ENCODE results near the gene MIB2. TPM values are rescaled to one million over a fixed set of nuclear protein-coding genes. Genes with fewer than 3 reads are reported as not detected.
"Not testable (repeated sequence)": the region's sequence is repeated elsewhere in the genome, so short reads cannot be mapped to it uniquely, and the experiment has no call there.

The MIB2 gene
- total and polyA plus RNA-seq, 2 donors = 34.9 to 160 TPM

DNA sequence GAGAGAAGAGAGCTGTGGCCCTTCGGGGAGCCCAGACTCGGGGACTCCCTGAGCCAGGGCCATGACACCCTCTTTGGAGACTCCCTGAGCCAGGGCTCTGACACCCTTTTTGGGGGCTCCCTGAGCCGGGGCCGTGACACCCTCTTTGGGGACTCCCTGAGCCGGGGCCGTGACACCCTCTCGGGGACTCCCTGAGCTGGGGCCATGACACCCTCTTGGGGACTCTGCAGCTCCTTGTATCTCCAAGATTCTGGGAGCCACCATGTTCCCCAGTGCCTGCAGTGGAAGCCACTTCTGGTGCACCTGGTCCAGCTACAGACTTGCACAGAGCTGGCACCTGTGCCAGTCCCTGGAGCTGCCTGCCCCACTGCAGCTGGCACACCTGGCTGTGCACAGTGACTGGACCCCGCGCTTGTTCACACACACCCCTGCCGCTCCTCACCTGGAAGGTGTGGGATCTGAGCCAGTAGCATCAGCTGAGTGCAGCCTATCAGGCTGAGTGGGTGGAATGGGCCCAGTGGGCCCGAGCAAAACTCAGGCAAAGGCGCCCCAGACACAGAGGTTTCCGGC is 36.8 kb upstream of the MIB2 start:
- 90% methylated on average over 13 of the region's 13 CpGs for WGBS
- Histone ChIP-seq H3K36me3 (ENCODE audit: control insufficient read depth in 2 of 2, insufficient read depth in 2 of 2, low read length in 1 of 2) (no peaks in the 10 kb centered on the region), H3K27me3 (ENCODE audit: control insufficient read depth in 2 of 2, insufficient read depth in 1 of 2, low read length in 1 of 2) (peaks cover 0 to 72% of the 10 kb centered on the region in 2 donors), H3K9me3 (ENCODE audit: control insufficient read depth in 2 of 2, insufficient read depth in 1 of 2, low read length in 1 of 2) (no peaks in the 10 kb centered on the region), H3K27ac (ENCODE audit: low read depth in 1 of 2, low read length in 1 of 2) (no peak overlapping the region), H3K4me1 (ENCODE audit: control insufficient read depth in 2 of 2, insufficient read depth in 2 of 2, low read length in 2 of 2) (peaks cover 4 to 7% of the 10 kb centered on the region in 2 donors), H3K4me3 (ENCODE audit: low read length in 2 of 2) (no peak overlapping the region)
- DNase-seq (ENCODE audit: low read depth in 6 of 9, low spot score in 9 of 9) = no peak

DNA sequence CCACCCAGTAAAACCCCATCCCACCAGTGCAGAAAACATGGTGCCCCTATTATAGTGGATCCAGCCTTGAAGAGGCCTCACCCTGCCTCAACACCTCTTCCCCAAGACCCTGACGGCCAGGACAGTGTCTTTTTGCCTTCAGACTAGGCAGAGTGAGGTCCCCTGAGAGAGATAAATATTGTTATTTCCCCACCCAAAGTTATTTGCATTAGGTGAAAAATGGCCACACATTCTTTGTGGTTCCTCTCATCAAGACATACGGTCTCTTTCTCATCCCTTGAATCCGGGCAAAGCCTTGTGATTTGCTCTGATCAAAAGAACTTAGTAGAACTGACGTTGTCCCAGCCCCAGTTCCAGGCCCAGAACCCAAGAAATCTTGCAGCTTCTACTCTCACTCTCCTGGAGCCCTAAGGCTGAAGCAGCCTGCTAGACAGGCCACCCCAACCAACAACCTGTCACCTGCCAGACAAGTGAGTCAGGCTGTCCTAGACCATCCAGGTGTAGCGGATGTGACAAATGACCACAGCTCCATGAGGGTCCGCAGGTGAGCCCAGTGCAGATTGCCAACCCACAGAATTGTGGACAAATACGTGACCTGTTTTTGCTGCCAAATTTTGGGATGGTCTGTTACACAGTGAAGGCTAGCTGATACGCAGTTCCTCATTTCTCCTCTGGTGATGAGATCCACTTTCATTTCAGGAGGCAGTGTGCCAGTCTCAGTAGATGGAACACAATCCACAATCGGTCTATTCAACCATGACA is 32.5 kb upstream of the MIB2 start:
- H3K27ac ChIP-seq (ENCODE audit: low read depth in 1 of 2, low read length in 1 of 2) = no peak overlapping the region
- no peaks in the 10 kb centered on the region for H3K36me3 ChIP-seq (ENCODE audit: control insufficient read depth in 2 of 2, insufficient read depth in 2 of 2, low read length in 1 of 2)
- 85% methylated on average over 9 of the region's 9 CpGs for whole genome bisulfite sequencing
- no peaks in the 10 kb centered on the region for H3K4me1 ChIP-seq (ENCODE audit: control insufficient read depth in 2 of 2, insufficient read depth in 2 of 2, low read length in 2 of 2)
- no peak for DNase-seq (ENCODE audit: low read depth in 6 of 9, low spot score in 9 of 9)
- H3K27me3 ChIP-seq (ENCODE audit: control insufficient read depth in 2 of 2, insufficient read depth in 1 of 2, low read length in 1 of 2) = peaks cover 2 to 66% of the 10 kb centered on the region in 2 donors
- H3K4me3 ChIP-seq (ENCODE audit: low read length in 2 of 2) = no peak overlapping the region
- H3K9me3 ChIP-seq (ENCODE audit: control insufficient read depth in 2 of 2, insufficient read depth in 1 of 2, low read length in 1 of 2) = no peaks in the 10 kb centered on the region

DNA sequence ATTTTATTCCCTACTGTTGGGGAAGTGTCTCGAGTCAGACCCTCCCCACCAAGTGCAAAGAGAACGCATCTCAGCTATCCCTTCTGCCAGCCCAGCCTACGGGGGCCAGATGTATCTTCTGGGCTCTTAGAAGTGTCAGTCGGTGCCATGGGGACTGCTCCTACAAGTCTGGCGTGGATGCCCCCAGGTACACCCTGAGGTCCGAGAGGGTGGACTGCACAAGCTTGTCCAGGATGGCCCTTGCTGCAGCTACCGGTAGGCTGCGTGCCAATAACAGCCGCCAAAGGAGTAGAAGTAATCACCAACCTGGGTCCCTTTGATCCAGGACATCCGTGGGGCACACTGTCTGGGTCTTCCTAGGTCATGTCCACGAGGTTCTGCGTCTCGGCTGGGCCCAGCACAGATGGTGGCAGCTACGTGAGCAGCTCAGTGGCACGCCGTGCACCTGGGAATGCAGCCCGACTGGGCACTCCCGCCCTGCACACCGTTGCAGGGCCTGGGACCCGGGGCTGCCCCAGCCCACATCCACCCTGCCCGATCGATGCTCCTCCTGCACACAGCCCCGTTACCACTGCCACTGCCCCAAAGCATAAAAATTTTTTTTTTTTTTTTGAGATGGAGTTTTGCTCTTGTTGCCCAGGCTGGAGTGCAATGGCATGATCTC is 31.8 kb upstream of the MIB2 start:
- Histone ChIP-seq H3K27me3 (ENCODE audit: control insufficient read depth in 2 of 2, insufficient read depth in 1 of 2, low read length in 1 of 2) (peaks cover 2 to 59% of the 10 kb centered on the region in 2 donors), H3K4me3 (ENCODE audit: low read length in 2 of 2) (no peak overlapping the region), H3K9me3 (ENCODE audit: control insufficient read depth in 2 of 2, insufficient read depth in 1 of 2, low read length in 1 of 2) (no peaks in the 10 kb centered on the region), H3K4me1 (ENCODE audit: control insufficient read depth in 2 of 2, insufficient read depth in 2 of 2, low read length in 2 of 2) (no peaks in the 10 kb centered on the region), H3K36me3 (ENCODE audit: control insufficient read depth in 2 of 2, insufficient read depth in 2 of 2, low read length in 1 of 2) (no peaks in the 10 kb centered on the region), H3K27ac (ENCODE audit: low read depth in 1 of 2, low read length in 1 of 2) (no peak overlapping the region)
- 91% methylated on average over 23 of the region's 23 CpGs for WGBS
- DNase-seq (ENCODE audit: low read depth in 6 of 9, low spot score in 9 of 9) = no peak

DNA sequence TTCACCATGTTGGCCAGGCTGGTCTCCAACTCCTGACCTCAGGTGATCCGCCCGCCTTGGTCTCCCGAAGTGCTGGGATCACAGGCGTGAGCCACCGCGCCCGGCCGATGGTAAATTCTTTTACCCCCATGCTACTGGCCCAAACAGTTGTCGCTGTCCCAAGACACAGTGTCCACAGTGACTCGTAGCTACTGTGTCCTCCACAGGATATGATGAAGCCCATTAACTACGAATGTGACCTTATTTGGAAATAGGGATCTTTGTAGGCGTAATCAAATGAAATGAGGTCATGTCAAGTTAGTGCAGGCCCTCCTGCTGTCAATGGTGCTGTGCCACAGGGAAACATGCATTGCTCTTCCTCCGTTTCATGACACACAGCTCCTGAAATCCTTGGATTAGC is 23.8 kb upstream of the MIB2 start:
- no peak overlapping the region for H3K27ac ChIP-seq (ENCODE audit: low read depth in 1 of 2, low read length in 1 of 2)
- no peaks in the 10 kb centered on the region for H3K36me3 ChIP-seq (ENCODE audit: control insufficient read depth in 2 of 2, insufficient read depth in 2 of 2, low read length in 1 of 2)
- H3K9me3 ChIP-seq (ENCODE audit: control insufficient read depth in 2 of 2, insufficient read depth in 1 of 2, low read length in 1 of 2) = no peaks in the 10 kb centered on the region
- no peaks in the 10 kb centered on the region for H3K4me1 ChIP-seq (ENCODE audit: control insufficient read depth in 2 of 2, insufficient read depth in 2 of 2, low read length in 2 of 2)
- DNase-seq (ENCODE audit: low read depth in 6 of 9, low spot score in 9 of 9) = no peak
- peaks cover 0 to 38% of the 10 kb centered on the region in 2 donors for H3K27me3 ChIP-seq (ENCODE audit: control insufficient read depth in 2 of 2, insufficient read depth in 1 of 2, low read length in 1 of 2)
- 96% methylated on average over 13 of the region's 13 CpGs for WGBS
- H3K4me3 ChIP-seq (ENCODE audit: low read length in 2 of 2) = no peak overlapping the region

DNA sequence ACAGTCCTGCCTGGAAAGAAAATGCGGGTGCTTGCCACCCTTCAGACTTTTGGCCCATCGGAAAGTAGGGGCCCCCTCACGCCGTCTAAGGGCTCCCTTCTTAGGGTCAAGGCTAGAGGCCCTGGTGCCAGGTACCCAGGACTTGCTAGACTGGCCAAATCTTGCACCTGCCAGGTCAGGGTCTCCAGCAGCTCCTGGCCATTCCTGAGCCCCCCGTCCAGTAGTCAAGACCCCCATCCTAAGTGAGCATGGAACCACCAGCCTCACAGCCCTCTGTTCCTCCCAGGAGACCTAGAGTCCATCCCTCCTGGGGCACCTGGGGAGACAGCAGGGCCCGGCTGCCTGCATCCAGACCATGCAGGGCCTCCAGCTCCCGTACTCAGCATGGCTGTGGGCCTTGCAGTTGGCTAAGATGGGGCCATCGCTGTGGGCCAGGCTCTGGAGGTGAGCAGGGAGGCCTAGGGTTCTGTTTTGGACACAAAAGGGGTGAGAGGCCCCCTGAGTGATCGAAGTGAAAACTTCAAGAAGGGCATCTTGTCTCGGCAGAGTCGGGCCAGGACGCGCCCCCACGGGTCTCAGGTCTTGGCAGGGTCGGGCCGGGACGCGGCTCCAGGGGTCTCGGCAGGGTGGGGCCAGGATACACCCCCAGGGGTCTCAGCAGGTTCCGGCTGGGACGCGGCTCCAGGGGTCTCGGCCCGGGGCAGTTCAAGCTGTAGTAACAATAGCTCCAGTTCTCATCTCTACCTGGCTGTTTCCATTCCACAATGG is 21.3 kb upstream of the MIB2 start:
- Histone ChIP-seq H3K4me1 (ENCODE audit: control insufficient read depth in 2 of 2, insufficient read depth in 2 of 2, low read length in 2 of 2) (no peaks in the 10 kb centered on the region), H3K27ac (ENCODE audit: low read depth in 1 of 2, low read length in 1 of 2) (no peak overlapping the region), H3K36me3 (ENCODE audit: control insufficient read depth in 2 of 2, insufficient read depth in 2 of 2, low read length in 1 of 2) (no peaks in the 10 kb centered on the region), H3K4me3 (ENCODE audit: low read length in 2 of 2) (no peak overlapping the region), H3K27me3 (ENCODE audit: control insufficient read depth in 2 of 2, insufficient read depth in 1 of 2, low read length in 1 of 2) (peaks cover 21 to 55% of the 10 kb centered on the region in 2 donors), H3K9me3 (ENCODE audit: control insufficient read depth in 2 of 2, insufficient read depth in 1 of 2, low read length in 1 of 2) (no peaks in the 10 kb centered on the region)
- 93% methylated on average over 24 of the region's 24 CpGs for WGBS
- DNase-seq (ENCODE audit: low read depth in 6 of 9, low spot score in 9 of 9) = no peak

DNA sequence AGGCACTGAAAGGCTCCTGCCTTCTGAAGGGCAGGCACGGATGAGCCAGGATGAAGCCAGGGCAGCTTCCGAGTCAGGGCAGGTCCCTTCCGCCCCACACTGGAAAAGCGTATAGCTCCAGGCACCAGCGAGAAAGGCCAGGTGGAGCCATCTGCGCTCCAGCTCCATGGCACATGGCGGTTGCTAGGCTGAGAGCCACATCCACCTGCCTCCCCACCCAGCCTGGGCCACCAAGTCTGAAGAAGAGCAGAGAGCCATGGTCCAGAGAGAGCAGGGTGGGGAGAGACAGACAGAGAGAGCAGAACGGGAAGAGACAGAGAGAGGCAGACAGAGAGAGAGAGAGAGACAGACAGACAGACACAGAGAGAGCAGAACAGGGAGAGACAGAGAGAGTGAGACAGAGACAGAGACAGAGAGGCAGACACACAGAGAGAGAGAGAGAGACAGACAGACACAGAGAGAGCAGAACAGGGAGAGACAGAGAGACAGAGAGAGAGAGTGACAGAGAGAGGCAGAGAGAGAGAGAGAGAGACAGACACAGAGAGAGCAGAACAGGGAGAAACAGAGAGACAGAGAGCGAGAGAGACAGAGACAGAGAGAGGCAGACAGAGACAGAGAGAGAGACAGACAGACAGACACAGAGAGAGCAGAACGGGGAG is 20.6 kb upstream of the MIB2 start:
- Histone ChIP-seq H3K9me3 (ENCODE audit: control insufficient read depth in 2 of 2, insufficient read depth in 1 of 2, low read length in 1 of 2) (no peaks in the 10 kb centered on the region), H3K4me3 (ENCODE audit: low read length in 2 of 2) (no peak overlapping the region), H3K27me3 (ENCODE audit: control insufficient read depth in 2 of 2, insufficient read depth in 1 of 2, low read length in 1 of 2) (peaks cover 28 to 58% of the 10 kb centered on the region in 2 donors), H3K4me1 (ENCODE audit: control insufficient read depth in 2 of 2, insufficient read depth in 2 of 2, low read length in 2 of 2) (peaks cover 0 to 6% of the 10 kb centered on the region in 2 donors), H3K36me3 (ENCODE audit: control insufficient read depth in 2 of 2, insufficient read depth in 2 of 2, low read length in 1 of 2) (no peaks in the 10 kb centered on the region), H3K27ac (ENCODE audit: low read depth in 1 of 2, low read length in 1 of 2) (no peak overlapping the region)
- WGBS = 84% methylated on average over 10 of the region's 10 CpGs
- no peak for DNase-seq (ENCODE audit: low read depth in 6 of 9, low spot score in 9 of 9)

DNA sequence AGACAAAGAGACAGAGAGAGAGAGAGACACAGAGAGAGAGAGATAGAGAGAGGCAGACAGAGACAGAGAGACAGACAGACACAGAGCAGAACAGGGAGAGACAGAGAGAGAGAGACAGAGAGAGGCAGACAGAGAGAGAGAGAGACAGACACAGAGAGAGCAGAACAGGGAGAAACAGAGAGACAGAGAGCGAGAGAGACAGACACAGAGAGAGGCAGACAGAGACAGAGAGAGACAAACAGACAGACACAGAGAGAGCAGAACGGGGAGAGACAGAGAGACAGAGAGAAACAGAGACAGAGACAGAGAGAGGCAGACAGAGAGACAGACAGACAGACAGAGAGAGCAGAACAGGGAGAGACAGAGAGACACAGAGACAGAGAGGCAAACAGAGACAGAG is 20.0 kb upstream of the MIB2 start:
- not testable (repeated sequence) for H3K4me1 ChIP-seq (ENCODE audit: control insufficient read depth in 2 of 2, insufficient read depth in 2 of 2, low read length in 2 of 2)
- 90% methylated on average over 2 of the region's 2 CpGs for WGBS
- peaks cover 34 to 60% of the 10 kb centered on the region in 2 donors for H3K27me3 ChIP-seq (ENCODE audit: control insufficient read depth in 2 of 2, insufficient read depth in 1 of 2, low read length in 1 of 2)

DNA sequence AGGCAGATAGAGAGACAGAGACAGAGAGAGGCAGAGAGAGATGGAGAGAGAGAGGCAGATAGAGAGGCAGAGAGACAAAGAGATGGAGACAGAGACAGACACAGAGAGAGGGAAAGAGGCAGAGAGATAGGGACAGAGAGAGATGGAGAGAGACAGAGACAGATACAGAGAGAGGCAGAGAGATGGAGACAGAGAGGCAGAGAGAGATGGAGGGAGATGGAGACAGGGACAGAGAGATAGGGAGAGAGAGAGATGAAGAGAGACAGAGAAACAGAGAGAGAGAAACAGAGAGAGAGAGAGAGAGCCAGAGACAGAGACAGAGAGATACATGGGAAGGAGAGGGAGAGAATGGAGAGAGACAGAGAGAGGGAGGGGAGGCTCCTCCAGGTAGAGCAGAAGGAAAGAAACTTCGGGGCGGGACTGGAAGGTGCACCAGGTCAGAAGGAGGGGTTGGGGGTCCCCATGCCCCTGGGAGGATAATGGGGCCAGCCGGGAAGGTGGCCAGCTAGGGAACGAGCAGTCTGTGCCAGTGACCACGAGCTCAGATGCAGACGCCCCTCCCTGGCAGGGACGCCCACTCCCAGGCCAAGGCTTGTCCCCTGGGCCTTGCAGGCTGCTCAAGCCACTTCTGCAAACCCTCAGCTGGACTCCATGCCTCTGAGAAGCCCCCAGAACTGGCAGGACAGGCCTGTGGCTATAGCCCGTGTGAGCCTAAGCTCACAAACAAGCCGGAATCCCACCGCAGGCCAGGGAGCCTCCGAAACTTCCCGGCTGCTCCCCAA is 18.6 kb upstream of the MIB2 start:
- Histone ChIP-seq H3K4me1 (ENCODE audit: control insufficient read depth in 2 of 2, insufficient read depth in 2 of 2, low read length in 2 of 2) (peaks cover 2 to 7% of the 10 kb centered on the region in 2 donors), H3K27ac (ENCODE audit: low read depth in 1 of 2, low read length in 1 of 2) (no peak overlapping the region), H3K36me3 (ENCODE audit: control insufficient read depth in 2 of 2, insufficient read depth in 2 of 2, low read length in 1 of 2) (no peaks in the 10 kb centered on the region), H3K4me3 (ENCODE audit: low read length in 2 of 2) (no peak overlapping the region), H3K9me3 (ENCODE audit: control insufficient read depth in 2 of 2, insufficient read depth in 1 of 2, low read length in 1 of 2) (peaks cover 0 to 4% of the 10 kb centered on the region in 2 donors), H3K27me3 (ENCODE audit: control insufficient read depth in 2 of 2, insufficient read depth in 1 of 2, low read length in 1 of 2) (peaks cover 47 to 73% of the 10 kb centered on the region in 2 donors)
- WGBS = 57% methylated on average over 12 of the region's 12 CpGs
- no peak for DNase-seq (ENCODE audit: low read depth in 6 of 9, low spot score in 9 of 9)

More for the DNA sequence above, 20.0 kb upstream of the MIB2 start:
- H3K4me3 ChIP-seq (ENCODE audit: low read length in 2 of 2); DNase-seq (ENCODE audit: low read depth in 6 of 9, low spot score in 9 of 9); H3K27ac ChIP-seq (ENCODE audit: low read depth in 1 of 2, low read length in 1 of 2); H3K36me3 ChIP-seq (ENCODE audit: control insufficient read depth in 2 of 2, insufficient read depth in 2 of 2, low read length in 1 of 2); H3K9me3 ChIP-seq (ENCODE audit: control insufficient read depth in 2 of 2, insufficient read depth in 1 of 2, low read length in 1 of 2): not testable (repeated sequence)

All from thymus (tissue), 11 donors.